NCI-H82 (cell line): ENCODE results near the gene SLC27A5.

ENCODE experiments used
- DNase-seq: peaks from one replicate; lab custom pipeline; 2025; lab: John Stamatoyannopoulos, UW

SLC27A5 gene, protein sequence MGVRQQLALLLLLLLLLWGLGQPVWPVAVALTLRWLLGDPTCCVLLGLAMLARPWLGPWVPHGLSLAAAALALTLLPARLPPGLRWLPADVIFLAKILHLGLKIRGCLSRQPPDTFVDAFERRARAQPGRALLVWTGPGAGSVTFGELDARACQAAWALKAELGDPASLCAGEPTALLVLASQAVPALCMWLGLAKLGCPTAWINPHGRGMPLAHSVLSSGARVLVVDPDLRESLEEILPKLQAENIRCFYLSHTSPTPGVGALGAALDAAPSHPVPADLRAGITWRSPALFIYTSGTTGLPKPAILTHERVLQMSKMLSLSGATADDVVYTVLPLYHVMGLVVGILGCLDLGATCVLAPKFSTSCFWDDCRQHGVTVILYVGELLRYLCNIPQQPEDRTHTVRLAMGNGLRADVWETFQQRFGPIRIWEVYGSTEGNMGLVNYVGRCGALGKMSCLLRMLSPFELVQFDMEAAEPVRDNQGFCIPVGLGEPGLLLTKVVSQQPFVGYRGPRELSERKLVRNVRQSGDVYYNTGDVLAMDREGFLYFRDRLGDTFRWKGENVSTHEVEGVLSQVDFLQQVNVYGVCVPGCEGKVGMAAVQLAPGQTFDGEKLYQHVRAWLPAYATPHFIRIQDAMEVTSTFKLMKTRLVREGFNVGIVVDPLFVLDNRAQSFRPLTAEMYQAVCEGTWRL

DNA sequence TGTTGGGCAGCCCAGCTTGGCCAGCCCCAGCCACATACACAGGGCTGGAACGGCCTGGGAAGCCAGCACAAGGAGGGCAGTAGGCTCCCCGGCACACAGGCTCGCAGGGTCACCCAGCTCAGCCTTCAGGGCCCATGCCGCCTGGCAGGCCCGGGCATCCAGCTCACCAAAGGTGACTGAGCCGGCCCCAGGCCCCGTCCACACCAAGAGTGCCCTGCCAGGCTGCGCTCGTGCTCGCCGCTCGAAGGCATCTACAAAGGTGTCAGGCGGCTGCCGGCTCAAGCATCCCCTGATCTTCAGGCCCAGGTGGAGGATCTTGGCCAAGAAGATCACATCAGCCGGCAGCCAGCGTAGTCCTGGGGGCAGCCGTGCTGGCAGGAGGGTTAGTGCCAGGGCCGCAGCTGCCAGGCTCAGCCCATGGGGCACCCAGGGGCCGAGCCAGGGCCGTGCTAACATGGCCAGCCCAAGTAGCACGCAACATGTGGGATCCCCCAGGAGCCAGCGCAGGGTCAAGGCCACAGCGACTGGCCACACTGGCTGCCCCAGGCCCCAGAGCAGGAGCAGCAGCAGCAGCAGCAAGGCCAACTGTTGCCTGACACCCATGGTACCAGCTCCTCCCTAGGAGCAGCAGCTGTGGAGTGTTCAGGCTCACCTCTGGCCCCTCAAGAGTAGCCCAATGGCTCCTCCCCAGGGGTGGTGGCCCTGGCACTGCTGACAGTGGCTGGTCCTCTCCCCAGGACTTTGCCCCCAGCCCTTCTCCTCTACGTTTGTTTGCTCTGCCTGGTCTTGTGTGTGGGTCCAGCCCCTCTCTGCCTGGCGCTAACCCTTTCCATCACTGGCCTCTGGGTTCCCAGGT is at the start of gene SLC27A5:
Gene SLC27A5, minus strand, starts transcription at position 640 of the 856 bp plus-strand sequence. Its CDS starts 37 bp downstream, at position 603.
- no peak for DNase-seq

DNA sequence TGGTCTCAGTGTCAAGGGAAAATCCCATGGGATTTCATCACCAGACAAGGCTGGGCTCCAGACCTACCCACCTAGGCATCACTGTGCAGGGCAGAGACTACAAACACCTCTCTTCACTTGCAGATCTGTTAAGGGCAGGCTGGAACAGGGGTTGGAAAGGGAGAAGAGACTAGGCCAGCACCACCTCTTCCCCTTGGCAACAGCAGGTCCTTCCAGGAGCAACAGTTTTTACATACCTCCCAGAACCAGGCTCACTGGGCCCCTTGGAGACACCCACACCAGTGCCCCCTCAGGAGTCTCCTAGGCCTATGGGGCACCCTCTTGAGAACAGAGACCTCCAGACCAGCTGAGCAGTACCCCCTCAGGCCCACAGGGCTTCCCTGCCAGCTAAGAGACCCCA is 49.1 kb upstream of the SLC27A5 start:
- DNase-seq: no peak

DNA sequence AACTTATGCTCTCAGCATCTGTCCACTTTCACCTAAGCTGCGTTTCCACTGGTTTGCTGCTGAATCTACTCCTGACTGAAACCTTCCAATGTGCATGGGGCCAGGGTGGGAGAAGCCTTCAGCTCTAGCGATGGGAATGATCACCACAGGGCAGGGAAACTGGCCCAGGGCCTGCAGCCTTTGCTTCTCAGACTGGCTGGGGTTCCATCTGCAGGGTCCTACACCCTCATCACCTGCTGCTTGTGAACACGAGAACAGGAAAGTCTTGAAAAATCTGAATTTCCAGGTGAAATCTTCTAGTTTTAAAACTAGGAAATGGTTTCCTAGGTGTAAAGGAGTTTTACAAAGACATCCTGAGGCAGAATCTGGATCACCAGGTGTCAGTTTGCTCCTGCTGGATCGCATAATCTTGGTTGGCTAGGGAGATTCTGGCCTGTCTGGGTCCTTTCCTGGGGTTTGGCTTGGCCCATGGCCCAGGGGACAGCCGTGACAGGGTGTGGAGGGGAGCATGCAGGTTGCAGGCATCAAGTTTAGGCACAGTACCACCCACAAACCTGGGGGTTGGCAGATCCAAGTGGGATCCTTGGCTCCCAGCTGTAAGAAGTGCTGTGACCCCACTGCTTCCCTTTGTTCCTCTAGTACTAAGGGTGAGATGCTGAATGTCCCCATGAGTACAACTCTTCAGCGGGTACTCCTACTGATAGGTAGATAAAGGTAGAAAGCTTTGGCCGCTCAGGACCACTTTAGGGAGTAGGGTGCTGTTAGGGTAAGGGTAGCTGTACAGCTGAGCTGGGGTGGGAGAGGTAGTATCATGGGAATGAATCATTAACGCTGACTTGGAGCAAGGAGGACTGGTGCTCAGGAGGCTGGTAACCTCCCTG is 48.5 kb upstream of the SLC27A5 start:
- DNase-seq: no peak

DNA sequence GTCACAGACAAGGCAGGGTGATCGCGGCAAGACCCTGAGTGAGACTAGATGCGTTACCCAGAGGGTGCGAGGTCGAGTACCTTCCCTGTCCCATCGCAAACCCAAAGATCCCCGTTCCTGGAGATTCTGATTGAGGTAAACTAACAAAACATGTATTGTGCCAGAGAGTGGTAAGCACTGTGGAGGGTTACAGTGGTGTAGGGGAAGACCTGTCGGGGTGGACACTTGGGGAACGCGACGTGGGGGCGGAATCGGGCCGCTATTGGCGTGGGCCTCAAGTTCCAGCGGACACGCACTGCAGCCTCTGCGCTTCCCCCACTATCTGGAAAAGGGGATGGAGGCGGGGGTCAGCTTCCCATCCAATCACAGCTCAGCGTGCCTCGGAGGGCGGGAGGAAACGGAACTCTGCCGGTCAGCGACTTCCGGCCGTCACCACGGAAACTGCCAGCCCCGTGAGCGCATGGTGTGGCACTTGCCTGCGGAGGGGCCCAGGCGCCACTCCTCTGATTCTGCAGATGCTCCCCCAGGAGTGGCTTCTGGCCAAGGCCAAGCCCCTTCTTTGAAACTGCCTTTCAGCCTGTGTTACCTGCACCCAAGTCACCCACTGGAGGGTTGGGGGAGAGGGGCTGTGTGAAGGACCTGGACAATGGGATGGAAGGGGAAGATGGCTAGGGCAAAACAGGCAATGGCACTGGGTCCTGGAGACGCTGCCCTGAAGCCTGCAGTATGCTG is 47.6 kb upstream of the SLC27A5 start:
- no peak for DNase-seq

DNA sequence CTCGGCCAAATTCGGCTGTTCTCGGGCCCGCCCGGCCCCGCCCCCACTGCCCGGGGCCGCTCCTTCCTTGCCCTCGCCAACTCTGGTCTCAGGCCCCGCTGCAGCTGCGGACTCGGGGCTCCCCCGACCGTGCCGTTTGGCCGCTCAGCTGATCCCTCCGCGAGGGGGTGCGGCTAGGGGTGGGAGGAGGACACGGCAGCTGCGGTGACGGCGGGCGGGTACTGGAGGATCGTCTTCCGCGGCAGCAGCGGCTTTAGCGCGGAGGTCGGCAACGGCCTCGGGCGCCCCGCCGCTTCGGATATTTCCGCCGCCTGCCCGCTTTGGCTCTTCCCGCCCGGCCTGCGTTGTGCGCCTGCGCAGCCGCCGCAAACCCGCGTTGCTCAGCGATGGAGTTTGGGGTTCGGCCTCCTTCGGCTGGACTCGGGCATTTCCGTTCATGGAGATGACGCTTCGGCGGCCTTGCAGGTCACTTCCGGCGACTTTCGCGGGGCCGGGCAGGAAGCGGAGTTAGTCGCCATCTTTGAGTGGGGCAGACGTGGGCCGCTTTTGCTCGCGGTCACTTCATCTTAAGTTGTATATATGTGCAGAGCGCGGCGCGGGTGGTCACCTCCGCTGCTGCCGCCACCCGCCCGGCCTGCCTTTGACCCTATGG is 47.0 kb upstream of the SLC27A5 start:
- DNase-seq: no peak

DNA sequence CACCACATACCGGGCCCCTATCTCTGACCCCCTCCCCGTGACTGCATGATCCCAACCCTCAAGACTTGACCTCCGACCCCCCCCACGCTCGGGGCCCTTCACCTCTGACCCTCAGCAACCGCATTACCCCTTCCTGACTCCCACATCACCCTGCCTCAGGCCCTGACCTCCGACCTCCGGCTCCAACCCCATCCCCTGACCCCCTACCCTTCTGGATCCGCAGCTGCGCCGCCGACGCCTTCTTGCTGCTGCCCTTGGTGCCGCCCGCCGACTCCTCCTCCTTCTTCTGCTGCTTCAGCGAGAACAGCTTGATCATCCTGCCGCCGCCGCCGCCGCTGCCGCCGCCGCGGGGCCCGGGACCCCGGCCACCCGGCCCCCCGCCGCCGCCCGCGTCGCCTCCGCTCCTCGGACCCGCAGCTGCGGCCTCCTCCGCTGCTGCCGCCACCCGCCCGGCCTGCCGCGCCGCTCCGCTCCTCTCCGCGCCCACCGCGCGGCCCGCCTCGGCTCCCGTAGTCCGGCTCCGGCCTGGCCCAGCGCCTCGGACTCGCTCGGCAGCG is 46.4 kb upstream of the SLC27A5 start, which contains the start of gene UBE2M:
Gene UBE2M, minus strand, starts transcription at position 546 of the 557 bp plus-strand sequence. Its CDS starts 230 bp downstream, at position 316.
- DNase-seq: no peak

DNA sequence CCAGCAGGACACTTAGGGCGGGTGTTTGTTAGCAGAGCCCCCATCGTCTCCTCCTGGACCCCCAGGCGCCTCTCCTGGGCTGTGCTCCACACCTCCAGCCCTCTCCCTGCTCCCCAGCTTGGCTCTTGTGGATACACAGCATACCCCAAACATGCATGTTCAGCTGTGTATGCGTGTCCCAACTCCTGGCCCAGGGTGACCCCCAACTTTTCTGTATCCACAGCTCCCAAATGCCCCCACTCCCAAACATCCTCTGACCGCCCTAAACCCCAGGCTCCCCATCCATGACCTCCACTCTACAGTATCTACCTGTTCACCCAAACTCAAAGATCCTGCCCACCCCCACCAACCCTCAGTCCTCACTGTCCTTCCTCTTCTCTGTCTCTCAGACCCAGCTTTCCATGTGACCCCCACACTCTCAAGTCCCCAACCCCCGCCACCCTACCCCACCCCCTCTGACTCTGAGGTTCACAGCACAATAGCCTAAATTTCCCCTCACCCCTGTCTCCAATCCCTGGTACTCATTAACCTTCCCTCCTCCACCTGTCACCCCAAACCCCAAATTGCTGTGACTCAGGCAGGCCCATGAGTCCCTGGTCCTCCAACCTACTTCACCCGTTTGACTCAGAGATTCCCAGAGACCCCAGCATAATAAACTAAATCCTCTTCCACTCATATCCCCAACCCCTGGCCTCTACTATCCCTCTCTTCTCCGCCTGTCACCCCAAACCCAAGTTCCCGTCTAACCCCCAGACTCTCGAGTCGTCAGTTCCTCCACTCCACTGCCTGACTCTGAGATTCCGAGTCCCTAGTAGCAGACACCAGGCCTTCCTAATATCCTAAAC is 45.7 kb upstream of the SLC27A5 start:
- no peak for DNase-seq

DNA sequence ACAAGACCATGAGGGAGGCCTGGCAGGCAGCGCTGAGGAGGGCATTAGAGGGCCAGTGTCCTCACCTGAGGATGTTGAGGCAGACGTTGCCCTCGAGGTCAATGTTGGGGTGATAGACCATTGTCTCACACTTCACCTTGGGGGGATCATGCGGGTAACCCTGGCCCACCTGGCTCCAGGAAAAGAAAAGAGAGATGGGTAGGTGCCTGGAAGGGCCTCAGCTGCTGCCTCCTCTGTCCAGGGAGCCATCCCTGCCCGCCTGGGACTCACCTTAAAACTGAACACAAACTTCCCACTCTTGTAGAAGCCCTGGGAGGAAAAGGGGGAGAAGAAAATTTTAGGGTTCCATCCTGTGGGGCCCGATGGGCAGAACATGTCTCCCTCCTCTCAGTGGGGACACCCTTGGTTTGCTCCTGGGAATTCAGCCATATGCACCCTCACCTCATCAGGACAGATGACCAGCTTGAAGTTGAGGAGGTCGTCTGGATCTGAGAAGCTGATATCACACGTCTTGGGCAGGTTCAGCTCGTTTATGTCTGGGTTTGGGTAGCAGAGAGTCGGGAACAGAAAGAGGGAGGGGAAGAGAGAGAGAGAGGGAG is 44.9 kb upstream of the SLC27A5 start:
- no peak for DNase-seq

DNA sequence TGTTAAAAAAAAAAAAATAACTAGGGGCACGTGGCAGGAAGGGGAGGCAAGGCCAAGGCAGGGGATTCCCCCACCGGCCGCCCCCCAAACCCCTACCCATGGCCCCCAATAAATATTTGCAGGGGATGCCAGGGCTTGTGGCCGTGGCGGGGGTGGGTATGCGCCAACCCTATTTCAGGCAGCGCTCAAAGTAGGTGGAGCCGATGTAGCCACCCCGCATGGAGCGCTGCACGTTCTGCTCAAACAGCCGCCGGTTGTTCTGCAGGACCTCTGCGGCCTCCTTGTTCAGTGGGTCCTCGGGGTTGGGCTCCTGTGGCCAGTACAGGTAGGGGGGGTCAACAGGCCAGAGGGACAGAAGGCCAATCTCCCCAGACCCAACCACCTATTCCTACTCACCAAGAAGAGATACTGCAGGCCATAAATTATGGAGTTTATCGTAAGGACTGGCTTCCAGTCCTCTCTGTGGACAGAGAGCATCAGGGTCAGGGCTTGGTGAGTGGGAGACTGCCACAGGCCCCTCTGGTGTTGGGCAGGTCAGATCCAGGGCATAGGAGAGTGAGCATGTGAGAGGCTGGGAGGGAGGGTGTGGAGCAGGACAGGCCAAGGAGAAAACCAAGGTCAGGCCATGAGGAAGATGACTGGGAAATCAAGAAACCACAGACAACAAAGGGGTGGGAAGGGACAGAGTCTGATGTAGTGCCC is 44.3 kb upstream of the SLC27A5 start:
- no peak for DNase-seq

DNA sequence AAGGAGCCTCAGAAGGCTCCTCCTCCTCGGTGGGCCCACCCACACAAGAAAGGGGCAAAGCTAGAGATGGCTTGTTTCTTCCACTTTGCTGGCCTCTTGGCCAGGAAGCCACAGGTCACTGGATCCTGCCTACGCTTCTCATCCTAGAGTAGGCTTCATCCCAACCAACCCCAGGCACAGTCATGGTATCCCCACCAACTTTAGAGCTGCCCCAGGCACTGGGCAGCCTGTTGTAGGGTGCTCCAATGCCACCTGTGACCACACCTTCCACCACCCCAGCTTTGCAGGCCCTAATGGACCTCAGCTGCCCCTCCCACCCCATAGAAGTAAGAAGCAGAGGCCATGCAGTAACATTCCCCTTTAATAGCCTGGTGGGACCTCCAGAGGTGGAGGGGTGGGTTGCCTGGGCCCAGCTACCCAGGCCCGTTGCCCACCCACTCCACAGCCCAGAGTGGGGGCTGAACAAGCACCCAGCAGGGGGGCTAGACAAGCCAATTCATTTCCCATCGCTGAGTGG is 43.6 kb upstream of the SLC27A5 start:
- no peak for DNase-seq

DNA sequence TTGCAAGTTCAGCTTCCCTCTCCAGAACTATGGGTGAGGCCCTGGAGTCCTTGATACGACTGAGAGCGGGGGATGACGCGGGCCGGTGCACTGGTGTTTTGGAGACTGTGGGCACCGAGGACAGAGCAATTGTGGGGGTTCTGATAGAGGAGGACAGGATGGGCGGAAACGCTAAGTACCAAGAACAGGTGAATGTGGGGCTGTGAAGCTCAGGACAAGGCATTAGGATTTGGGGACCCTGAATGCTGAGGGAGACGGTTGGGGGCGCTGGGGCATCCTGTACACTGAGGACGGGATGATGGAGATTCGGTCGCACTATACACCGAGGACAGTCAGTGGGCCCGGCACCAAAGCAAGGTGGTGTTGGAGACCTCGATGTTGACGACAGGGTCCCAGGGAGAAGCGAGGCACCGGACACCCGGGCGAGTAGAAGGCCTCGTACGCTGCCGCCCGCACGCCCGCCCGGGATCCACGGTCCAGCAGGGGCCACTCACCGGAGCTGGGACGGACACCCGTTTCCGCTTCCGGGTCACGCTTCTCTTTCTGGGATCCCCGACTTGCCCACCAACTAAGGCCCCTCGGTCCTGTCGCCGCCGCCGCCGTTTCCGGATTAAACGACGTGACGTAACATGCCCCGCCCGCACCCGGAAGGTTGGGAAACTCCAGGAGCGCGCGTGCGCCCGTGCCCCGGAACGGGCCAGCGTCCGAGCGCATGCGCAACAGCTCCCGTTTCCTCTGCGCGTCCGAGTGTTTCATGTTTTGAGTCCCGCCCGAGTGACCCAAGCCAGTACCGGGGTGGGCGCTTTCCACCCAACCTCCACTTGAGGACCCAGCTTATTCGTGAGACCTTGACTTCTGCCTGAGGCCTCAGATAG is 42.9 kb upstream of the SLC27A5 start, which contains the start of gene CHMP2A:
Gene CHMP2A, minus strand, starts transcription at position 612 of the 875 bp plus-strand sequence. CDS start 893 bp downstream, outside the sequence.
- DNase-seq: no peak

DNA sequence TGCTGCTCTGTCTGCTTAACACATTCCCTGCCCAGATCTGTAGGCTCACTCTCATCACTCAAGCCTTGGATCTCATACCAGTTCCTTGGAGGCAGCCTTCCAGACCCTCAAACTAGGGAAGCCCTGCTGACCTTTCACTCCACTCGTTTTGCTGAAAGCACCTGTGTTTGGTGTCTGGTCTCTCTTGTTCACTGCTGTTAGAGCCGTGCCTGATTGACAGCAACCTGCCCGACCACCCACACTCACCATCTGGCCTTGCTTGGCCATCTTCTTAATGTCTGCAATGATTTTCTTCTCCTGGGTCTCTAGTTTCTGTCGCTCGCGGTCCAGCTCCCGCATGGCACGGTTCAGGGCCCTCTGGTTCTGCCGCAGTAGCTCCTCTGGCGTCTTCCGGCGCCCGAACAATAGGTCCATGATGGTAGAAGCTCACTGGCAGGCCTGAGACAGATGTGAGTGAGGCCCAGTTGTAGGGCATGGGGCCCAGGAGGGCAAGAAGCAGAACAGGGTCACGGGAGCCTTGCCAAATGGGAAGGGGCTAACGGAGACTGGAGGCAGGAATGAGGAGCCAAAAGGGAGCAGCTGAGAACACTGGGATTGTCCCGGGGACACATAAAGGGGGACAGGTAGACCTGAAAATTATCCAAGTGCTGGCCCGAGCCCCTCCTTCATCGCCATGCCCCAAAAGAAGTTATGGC is 42.2 kb upstream of the SLC27A5 start:
- no peak for DNase-seq

DNA sequence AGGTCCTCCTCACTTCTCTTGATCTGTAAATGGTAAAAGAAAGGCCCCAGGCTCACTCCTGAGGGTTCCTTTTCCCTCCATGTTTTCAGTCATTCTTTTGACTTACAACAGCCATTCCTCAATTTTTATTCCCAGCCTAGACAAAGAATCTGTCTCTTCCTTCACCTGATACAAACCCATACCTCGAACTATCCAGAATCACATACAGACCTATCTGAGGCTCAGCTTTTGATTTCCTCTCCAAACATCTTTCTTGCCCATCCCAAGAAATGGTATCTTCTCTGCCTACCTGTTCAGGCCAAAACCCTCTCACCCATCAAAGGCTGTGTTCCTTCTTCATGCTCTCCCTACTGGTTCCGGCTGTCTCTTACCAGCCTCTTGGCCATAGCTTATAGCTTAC is 40.9 kb upstream of the SLC27A5 start:
- no peak for DNase-seq

DNA sequence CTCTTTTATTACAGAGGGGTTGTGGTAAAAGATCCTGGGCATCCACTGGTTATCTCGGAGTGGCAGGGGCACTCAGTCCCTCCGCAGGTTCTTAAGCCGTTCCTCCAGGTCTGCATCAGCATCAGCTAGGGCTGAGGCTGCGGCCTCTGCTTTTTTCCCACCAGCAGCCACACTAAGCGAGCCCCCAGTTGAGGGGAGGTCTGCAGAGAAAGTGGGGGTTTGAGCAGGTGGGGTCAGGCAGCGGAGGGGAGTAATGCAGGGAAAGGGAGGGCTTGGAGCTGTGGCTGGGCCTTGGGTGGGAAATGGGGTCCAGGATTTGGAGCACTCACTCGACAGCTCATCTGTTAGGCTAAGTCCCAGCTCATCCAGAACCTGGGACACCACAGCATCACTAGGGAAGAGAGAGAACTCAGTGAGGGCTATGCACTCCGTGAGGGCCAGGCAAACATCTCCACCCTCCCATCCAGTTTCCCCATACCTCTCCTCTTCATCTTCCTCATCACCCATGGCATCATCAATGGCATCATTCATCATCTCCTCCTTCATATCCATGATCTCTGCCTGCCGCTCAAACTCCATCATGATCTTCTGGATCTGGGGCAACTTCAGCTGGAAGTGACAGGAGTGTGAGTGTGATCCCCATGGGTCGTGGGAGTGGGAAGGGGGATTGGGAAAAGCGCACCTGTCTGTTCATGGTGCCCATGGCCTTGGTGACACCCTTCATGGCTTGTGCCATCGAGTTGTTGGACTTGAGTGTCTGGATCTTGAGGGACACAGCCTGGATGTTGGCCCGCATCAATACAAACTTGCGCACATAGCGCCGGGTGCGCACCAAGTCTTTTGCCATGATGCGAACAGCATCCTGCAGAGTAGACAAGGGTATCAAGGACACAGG is 40.0 kb upstream of the SLC27A5 start:
- no peak for DNase-seq

DNA sequence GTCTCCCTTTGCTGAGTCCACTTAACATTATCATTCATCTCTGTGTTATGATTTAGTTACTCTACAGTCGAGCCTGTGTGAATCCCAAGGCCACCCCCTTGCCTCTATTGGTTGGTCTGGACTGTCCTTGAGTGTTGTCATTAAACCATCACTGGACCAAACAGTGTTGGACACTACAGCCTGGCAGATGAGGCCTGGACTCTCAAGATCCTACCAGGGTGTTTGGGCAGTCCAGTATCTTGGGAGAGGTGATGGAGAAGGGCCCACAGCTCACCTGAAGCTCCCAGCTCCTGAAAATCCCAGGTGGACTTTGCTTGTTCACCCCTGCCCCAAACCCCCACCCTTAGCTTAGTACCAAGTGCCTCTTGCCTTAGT is 39.3 kb upstream of the SLC27A5 start:
- no peak for DNase-seq
